Stimulated activated CD8-positive, alpha-beta memory T cell treated with anti-CD3 and anti-CD28 coated beads, Interleukin-15, amount 100 ng/mL, for 24 hours (primary cell): ENCODE measurements around the gene AASS.

ENCODE experiments used
- DNase-seq: peaks from one replicate; pipeline ENCODE4 v3.0.0-alpha.2; 2020; ENCODE audit warnings: low read depth

AASS gene

DNA sequence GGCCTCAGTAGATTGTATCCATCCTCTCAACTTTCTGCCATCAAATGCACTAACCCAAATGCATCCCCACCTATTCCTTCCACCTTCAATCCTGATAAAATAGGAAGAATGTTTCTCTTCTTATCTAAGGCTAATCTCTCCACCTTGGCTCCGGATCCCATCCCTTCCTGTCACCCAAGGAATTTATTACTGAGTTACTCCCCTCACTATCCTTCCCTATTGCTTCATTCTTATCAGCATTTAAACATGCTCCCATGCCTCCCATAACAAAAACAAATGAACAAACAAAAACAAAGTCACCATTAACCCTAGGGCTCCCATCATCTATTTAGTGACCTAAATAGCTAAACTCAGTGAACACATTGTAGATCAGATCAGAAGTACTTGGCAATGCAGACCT is 25.3 kb downstream of the AASS start:
- no peak for DNase-seq

DNA sequence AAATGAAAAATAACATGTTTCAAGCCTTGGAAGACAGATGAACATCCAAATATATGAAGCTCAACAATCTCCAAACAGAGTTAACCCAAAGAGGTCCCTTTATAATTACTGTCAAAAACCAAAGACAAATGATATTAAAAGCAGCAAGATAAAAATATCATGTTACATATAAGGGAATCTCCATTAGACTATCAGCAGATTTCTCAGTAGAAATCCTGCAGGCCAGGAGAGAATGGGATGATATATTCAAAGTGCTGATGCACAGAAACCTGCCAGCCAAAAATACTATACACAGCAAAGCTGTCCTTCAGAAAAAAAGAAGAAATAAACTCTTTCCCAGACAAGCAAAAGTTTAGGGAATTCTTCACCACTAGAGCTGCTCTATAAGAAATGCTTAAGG is 41.0 kb downstream of the AASS start:
- DNase-seq = no peak

DNA sequence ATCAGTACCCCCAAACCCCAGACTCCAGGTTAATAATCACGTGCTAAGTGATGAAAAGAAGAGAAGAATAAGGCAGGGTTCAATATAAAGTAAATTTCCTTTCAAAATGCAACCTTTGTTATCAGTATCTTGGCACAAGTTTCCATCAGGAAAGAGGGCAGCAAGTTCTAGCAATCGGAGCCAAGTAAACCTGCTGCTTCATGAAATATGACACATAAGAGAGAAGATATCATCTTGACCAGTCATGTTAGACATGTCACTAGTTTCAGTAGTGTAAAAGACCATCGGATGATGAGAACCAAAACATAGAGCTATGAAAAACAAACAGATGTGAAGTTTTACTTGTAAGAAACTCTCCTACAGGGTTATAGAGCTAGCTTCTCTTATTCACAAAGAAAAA is 44.0 kb downstream of the AASS start:
- DNase-seq = no peak

DNA sequence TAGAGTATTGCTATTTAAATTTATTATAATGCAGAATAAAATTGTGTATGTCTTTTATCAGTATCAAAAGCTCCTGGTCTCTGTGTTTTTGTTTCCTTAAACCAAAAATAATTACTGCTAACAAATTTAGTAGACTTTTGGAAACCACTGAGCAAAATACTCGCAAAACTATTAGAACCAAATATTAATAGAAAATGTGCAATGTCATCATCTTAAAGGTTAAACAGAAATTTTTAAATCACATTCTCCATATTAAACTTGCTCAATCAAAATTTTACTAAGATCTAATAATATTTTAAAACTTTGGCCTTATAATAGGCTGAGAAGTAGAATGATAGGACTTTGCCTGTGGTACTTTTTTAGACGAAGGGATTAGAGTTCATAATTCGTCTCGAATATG is 48.4 kb downstream of the AASS start:
- DNase-seq = no peak

DNA sequence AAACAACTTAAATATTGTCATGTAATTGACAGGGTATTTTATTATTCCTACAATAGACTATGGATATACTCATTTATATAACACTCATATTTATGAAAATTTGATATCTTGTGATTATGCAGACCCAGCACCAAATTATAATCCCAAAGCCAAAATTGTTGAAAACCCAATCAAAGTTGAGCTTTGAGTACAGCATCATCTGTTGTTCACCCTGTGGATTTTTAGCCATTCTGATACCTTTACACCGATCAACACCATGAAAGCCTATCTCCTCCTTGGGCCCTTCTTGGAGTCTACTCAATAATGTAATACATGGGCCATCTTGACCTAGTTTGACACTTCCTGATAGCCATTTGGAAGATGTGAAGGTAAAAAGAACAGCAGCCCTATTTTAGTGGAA is 49.5 kb downstream of the AASS start:
- no peak for DNase-seq

DNA sequence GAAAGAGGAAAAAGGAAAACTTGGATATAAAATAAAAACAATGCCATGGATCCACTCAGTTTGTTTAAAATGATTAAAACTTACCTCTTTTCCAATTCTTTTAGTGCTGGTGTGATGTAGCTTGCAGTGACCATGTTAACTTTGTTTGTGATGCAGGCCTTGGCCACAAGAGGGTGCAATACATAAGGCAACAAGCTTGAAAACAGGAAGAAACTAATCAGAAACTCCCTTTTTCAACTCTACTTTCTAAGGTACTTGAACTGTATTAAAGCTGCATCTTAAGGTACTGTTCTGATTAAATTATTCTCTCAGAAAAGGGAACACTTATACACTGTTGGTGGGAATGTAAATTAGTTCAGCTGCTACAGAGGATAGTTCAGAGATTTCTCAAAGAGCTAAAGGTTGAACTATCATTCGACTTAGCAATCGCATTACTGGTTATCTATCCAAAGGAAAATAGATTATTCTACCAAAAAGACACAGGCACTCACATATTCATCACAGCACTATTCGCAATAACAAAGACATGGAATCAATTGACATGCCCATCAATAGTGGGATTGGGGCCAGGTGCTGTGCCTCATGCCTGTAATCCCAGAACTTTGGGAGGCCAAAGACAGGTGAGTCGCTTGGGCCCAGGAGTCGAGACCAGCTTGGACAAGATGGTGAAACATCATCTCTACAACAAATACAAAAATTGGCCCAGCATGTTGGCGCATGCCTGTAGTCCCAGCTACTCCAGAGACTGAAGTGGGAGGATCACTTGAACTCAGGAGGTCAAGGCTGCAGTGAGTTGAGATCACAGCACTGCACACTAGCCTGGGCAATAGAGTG is 50.9 kb downstream of the AASS start:
- peak; percentile 1 for DNase-seq

DNA sequence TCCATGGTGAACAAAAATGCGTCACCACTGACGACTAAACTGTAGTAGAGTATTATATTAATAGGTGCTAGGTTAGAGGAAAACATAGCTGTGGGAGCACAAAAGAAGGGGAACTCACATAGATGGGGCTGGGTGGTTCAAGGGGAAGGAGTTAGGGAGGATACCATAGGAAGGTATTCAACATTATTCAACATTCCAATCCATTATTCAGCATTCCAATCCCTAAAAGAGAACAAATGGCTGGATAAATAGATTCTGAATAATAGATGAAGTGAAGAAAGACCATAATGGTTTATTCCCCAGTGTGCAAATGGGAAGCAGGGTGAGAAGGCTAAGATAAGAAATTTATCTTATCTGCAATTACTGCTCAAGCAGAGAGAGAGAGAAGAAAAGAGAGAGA is 61.4 kb downstream of the AASS start:
- no peak for DNase-seq

DNA sequence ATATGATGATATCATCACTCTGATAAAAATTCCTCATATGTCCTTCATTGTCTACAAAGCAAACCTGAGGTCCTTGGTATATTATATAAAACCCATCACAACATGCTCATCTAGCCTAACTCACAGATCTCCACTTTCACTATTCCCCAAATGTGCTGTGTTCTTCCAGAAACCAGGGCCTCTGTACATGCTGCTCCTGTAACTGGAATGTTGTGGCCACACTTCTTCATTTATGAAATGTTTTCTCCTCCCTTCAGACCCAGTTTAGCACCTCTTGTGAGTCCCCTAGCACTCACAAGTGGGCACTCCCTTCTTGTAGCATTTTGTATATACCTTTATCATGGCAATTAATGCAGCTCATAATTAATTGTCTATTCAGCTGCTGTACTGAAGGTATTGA is 61.9 kb downstream of the AASS start:
- no peak for DNase-seq

DNA sequence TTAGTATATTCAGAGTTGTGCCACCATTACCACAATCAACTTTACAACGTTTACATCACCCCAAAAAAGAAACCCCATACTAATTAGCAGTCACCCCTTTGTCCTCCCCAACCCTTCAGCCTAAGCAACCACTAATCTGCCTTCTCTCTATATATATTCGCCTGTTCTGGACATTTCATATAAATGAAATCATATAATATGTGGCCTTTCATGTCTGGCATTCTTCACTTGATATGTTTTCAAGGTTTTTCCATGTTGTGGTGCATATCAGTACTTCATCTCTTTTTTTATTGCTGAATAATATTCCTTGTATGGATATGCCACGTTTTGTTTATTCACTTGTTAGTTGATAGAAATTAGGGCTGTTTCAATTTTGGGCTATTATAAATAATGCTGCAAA is 70.4 kb downstream of the AASS start:
- DNase-seq = no peak

DNA sequence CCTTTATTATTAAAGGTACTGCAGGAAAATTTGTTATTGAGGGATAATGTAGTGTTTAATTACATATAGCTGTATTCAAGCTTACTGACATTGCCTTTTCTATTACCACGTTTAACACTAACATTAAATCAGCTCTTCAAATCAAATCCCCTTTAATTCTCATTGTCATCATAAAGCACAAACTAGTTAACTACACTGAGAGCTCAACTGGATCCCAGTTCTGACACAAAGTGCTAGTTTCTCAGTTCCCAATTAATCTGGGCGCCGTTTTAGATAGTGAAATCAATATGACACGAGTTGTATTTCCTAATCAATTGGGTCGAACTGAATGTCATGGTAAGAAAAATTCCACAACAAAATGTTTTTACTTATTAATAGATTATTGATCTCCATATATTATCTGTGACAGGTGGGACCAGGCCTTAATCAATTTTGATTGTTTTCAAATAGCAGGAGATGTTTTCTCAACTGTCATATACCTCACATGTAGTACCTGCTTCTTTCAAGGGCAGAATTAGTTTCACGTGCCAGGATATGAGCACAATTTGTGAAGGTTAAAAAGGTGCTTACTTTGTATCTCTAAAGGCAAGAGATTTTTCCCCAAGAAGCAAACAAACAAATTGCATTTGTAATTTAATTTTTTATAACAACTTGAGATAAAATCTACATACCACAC is 71.0 kb downstream of the AASS start:
- no peak for DNase-seq

DNA sequence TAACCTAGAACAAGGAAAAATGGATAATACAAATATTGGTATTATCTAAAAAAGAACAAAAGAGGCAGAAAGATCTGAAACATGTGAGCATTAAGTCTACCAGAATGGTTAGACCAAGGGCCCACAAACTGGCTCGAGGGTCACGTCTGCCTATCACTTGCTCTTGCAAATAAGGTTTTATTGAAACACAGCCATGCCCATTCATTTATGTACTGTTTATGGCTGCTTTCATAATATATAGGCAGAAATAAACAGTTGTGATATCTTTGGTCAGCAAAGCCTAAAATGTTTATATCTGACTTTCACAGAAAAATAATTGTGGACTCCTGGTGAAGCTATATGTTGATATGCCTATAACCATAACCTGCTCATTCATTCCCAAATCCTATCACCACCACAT is 71.8 kb downstream of the AASS start:
- no peak for DNase-seq

DNA sequence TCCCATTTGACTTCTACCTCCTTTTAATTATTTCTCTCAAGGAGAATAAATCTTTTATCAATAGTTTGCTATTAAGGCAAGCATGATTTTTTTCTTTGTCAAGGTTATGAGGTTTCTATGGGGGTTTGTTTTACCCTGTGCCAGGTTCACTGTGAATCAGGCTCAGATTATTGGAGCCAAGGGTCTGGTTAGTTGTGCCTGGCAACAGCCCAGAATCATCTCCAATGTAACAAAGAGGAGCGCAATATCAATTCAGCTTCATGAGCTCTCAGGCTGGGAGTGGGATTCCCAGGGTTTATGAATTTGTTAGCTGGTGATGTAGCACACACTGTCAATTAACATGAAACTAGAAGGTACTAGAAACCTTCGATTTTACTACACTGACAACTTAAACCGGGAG is 73.2 kb downstream of the AASS start:
- DNase-seq = no peak

DNA sequence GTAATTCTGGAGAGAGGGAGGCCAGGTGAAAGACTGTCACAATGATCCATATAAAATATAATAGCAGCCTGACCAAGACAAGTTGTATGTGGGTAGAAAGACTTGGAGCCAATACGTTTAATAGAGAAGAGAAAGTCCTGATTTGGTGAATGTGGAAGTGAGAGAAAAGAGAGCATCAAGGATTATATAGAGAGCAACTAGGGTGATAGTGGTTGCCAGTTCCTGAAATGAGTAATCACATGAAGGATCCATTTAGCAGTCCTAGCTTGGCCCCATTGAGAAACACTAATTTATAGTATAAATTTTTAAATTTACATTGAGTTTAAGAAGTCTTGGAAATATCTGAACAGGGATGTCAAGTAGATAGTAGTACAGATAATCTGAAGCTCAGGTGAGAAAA is 74.0 kb downstream of the AASS start:
- no peak for DNase-seq

DNA sequence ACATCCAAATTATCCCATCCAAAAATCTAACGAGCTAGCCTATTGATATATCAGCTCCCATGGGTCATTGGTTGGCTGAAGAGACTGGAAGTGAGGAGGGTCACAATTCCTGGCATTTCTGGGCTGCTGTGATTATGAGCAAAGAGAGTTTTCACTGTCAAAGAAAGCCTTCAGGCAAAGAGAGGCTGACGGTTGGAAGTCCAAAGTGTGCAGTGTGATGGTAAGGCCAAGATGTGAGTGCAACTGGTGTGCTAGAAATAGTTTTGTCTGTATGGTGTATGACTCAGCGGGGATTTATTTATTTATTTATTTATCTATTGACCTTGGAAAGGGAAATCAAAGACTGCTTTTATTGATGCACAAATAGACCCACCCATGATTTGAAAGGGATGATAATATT is 75.0 kb downstream of the AASS start:
- DNase-seq = no peak

DNA sequence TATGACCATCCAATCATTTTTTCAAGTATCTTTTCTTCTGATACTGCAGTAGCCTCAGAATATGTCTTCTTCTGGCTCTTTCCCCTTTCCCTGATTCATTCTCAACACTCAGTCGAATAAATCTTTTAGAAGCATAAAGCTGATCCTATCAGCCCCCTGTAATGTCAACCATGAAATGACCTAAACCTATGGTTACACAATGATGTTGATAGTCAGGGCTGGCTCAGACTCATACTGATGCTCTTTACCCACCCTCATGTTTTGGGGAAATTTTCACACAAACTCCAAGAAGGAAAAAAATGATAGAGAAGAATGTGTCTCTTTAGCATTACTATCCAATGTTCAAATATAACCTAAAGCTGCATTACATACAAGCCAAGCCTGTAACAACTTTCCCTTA is 76.0 kb downstream of the AASS start:
- DNase-seq = no peak

DNA sequence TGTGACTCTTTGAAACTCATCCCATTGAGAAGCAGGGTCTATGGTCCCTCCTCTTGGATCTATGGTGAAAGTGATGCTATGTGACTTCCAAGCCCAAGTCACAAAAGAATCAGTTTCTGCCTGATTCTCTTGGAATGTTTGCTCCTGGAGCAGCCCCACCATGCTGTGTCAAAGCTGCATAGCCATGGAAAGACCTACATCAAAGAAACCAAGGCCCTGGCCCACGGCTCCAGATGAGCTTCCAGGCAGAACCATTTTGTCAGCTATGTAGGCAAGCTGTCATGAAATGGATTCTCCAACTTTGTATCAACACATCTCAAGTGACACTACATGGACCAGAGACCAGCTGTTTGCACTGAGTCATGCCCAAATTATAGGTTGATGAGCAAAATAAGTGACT is 77.0 kb downstream of the AASS start:
- no peak for DNase-seq

DNA sequence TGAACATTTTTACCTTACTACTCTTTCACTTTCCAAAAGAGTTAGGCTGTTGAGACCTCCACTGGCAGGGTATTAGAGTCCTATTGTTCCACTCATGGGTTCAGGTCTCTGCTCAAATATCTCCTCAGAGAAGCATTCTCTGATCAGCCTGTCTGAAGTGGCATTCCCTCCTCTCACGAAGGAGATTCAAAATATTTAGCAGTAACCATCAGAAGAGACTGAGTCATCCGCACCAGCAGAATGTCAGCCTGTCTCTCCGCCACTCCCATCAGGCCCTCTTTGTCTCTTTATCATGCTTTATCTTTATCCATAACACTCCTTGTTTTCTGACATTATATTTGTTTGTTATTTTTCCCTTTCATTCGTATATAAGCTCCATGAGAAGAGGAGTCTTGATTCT is 79.1 kb downstream of the AASS start:
- DNase-seq = no peak

DNA sequence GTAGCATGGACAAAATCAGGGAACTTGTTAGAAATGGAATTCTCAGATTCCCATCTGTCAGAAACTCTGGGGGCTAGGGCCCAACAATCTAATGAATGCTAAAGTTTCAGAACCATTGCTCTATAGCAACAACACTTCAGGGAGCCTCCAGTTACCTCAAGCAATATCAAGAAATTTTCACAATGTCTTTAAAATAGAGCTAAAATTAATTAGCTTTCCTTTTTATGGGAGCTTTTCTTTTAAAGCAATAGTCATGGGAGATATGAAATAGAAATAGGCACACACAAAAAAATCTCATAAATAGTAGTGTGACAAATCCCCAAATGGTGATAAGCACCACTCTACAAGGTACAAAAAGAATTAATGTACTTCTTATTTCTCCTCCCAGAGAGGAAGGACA is 80.9 kb downstream of the AASS start:
- no peak for DNase-seq

DNA sequence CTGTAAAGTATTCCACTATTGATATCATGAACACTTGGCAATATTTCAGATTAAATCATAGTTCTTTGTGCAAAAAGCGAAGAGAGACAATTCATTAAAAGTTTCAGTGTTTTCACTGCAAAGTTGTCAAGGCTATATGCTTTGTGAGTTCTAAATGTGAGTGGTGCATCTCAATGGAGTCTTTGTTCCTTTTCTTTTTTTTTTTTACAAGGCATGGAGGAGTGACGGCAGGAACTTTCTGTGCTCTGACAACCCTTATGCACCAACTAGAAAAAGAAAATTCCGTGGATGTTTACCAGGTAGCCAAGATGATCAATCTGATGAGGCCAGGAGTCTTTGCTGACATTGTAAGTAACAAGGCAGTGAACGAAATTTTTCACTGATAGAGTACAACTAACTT is 84.5 kb downstream of the AASS start:
- DNase-seq = no peak

DNA sequence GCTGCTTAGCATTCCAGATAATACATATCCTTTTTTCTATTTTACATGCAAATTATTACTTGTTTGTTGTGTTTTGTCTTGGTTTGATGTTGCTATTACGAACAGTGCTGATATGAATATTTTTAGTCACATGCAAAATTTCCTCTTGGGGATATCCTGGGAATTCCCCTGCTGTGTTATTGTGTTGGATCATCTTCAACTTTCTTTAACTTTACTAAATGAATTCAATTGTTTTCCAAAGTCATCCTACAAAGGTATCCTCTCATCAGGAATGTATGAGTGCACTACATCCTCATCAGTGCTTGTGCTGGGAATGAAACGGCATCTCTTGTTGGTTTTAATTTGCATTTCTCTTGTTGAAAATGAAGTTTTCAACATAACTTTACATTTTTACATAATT is 87.1 kb downstream of the AASS start:
- DNase-seq = no peak

DNA sequence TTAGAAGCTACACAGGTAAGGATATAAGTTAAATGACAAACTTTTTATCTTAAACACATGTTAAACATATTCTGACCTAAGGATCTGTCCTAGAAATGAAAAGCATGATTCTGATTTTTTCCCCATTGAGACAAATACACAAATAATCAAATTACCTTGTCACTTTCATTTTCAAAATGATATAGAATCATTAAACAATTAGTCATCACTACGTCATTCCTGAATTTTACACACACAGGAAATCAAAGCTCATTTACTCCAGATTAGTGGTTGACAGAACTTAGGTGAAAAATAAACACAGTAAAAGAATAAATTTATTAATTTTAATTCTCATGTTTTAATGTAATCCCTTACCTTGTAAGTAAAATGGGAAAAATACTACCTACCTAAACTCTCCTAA is 89.0 kb downstream of the AASS start:
- DNase-seq = no peak

DNA sequence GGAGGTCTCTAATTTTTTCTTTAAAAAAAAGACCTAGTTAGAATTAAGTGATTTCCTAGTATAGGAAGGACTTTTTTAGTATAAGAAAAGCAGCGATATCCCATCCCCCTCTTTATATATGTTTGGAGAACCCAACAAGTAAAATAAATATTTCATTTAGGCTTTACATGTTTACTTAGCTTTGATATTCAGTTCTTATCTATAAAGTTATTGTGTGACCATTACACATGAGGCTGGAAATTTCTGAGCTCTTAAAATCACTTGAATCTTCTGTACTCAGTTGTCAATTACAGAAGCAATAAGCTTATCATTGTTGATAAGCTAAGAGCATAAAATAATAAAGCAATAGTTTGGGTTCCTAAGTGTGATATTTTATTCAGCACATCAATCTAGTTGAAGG is 89.7 kb downstream of the AASS start:
- no peak for DNase-seq

DNA sequence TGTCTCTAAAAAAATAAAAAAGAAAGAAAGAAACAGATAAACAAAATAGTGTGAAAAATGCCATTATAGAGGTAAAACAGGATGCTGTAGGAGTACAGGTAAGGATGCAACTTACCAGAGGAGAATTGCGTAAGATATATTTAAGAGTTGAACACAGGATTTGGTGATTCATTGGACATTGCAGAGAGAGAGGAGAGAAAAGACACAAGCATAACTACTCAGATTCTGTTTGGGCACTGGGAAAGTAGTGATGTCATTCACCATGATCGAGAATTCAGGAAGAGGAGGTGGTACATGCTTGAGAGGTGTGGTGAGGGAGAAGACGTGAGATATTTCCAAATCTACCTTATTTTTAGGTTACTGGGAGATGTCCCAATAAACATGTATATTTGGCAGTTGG is 97.6 kb downstream of the AASS start:
- no peak for DNase-seq

DNA sequence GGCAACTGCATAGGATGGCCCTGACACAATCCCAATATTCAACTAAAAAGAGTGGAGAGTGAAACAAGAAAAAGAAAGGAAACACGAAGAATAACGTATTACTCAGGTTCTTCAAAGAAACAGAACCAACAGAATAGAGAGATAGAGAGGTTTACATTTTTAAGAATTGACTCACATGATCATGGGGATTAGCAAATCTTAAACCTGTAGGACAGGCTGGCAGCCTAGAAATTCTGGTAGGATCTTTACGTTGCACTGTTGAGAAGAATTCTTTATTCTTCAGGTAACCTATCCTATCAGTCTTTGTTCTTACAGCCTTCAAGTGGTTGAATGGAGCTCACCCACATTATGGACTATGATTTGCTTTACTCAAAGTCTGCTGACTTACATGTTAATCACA is 103.9 kb downstream of the AASS start:
- DNase-seq = no peak
